A549 treated with DMSO at 1 μM for 4 hours (cell line): ENCODE results near the gene CRP. TPM values are rescaled to one million over a fixed set of nuclear protein-coding genes. Genes with fewer than 3 reads are reported as not detected.

Experiments used
- total RNA-seq: library from RNA; stranded (reverse); fragments of 200-300 nt; extraction: Qiagen RNA extraction; gene quantifications from 5 replicates; pipeline ENCODE4 v1.2.3, GENCODE V29; 2022; ENCODE audit warnings: low read depth

Gene CRP
- not detected in 5 replicates for total RNA-seq

DNA sequence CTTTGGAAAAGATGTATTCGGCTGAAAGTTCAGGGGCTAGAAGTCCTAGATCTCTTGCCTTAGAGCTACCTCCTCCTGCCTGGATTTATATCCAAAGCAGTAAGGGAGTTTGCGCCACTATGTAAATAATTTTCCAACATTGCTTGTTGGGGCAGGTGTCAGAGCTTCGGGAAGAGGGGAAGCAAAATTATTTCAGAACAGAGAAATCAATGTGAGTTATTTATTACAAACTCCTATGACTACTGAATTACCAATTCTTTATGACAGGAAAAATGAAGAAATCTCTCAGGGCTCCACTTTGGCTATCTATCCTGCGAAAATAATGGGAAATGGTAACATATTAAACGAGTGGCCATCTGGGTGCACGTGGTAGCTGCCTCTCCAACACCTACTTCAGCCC is at the start of gene CRP:
TSS of gene CRP (minus strand) at position 61 of the 400 bp plus-strand sequence. CDS start 104 bp downstream, outside the sequence.

Other genes with a start within 250 kb of the CRP start
- gene OR10J5, start 178.6 kb downstream of the CRP start, total RNA-seq = not detected in 5 replicates
- not detected in 5 replicates for gene APCS, start 126.8 kb downstream of the CRP start, total RNA-seq
- 59.6 to 73.8 TPM (median 66.6 TPM) in 5 replicates for gene DUSP23, start 66.4 kb upstream of the CRP start, total RNA-seq
- not detected in 5 replicates for gene FCRL6, start 87.8 kb upstream of the CRP start, total RNA-seq
- gene SLAMF8, start 112.3 kb upstream of the CRP start, total RNA-seq = not detected in 5 replicates
- 0.06 to 0.07 TPM in 2 of 5 replicates, not detected in the others for gene VSIG8, start 148.1 kb upstream of the CRP start, total RNA-seq
- gene CFAP45, start 185.6 kb upstream of the CRP start, total RNA-seq = 0.50 to 1.5 TPM (median 0.70 TPM) in 5 replicates
- gene TAGLN2, start 210.9 kb upstream of the CRP start, total RNA-seq = 1,033 to 1,078 TPM (median 1,056 TPM) in 5 replicates
- gene IGSF9, start 231.0 kb upstream of the CRP start, total RNA-seq = 0.20 to 0.32 TPM (median 0.29 TPM) in 5 replicates
- gene SLAMF9, start 239.6 kb upstream of the CRP start, total RNA-seq = 0.17 to 0.41 TPM (median 0.31 TPM) in 5 replicates